ENCODE results near the gene KRTAP10-5.
A peak's percentile ranks its signal among the peaks of the same experiment; 100 is the strongest.

The KRTAP10-5 gene

DNA sequence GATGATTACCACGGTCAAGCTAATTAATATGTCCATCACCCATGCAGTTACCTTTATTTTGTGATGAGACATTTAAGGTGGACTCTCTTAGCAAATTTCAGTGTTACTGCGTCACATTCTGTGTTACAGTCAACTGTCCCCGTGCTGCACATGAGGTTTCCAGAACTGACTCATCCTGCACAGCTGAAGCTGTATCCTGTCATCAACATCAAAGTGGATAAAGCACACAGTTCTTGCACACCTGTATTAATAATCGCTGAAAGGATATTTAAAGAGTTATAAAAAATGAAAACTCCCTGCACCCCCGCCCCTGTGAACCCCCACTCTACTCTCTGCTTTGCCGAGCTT, 3.4 kb upstream of the KRTAP10-5 start:
- no peak for TF ChIP-seq CTCF (conservative IDR thresholded peaks at IDR 0.05; ENCODE audit: low read depth, low read length)
- DNase-seq (ENCODE audit: low read depth): no peak

GRCh38 chr21:44583089-44583799, 2.8 kb upstream of the KRTAP10-5 start:
- H3K4me3 ChIP-seq (ENCODE audit: low read depth, low read length): no peak overlapping the region
- DNase-seq (ENCODE audit: low read depth): peak; percentile 2
- TF ChIP-seq CTCF (conservative IDR thresholded peaks at IDR 0.05; ENCODE audit: low read depth, low read length): no peak

More for the DNA sequence above, 3.4 kb upstream of the KRTAP10-5 start:
- no peak overlapping the region for H3K4me3 ChIP-seq (ENCODE audit: low read depth, low read length)

DNA sequence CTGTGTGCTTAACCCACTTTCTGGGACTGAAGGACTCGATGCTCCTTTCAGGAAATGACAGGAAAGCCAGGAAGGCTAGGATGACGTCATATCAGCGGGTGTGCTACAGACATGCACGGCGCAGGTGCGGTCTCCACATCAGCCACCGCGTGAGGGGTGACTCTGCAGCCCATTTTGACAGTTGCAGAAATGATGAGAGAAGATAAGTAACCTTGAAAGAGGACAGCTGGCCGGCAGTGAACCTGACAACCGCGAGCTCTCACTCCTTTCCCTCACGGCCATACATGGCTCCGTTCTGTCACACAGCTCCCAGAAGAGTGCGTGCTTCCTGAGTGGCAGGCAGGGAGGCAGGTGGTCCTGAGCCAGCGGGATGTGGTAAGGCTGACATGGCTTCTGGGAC, 1.7 kb upstream of the KRTAP10-5 start:
- TF ChIP-seq CTCF (conservative IDR thresholded peaks at IDR 0.05; ENCODE audit: low read depth, low read length): no peak
- DNase-seq (ENCODE audit: low read depth): no peak
- H3K4me3 ChIP-seq (ENCODE audit: low read depth, low read length): no peak overlapping the region

- DNase-seq (ENCODE audit: low read depth): no peak
- no peak for TF ChIP-seq CTCF (conservative IDR thresholded peaks at IDR 0.05; ENCODE audit: low read depth, low read length)
- H3K4me3 ChIP-seq (ENCODE audit: low read depth, low read length): no peak overlapping the region
These were observed 754 bp upstream of the KRTAP10-5 start for GRCh38 chr21:44581158-44581557.

GRCh38 chr21:44579833-44580144, 615 bp downstream of the KRTAP10-5 start:
- no peak for DNase-seq (ENCODE audit: low read depth)
- TF ChIP-seq CTCF (conservative IDR thresholded peaks at IDR 0.05; ENCODE audit: low read depth, low read length): no peak
- H3K4me3 ChIP-seq (ENCODE audit: low read depth, low read length): no peak overlapping the region

DNA sequence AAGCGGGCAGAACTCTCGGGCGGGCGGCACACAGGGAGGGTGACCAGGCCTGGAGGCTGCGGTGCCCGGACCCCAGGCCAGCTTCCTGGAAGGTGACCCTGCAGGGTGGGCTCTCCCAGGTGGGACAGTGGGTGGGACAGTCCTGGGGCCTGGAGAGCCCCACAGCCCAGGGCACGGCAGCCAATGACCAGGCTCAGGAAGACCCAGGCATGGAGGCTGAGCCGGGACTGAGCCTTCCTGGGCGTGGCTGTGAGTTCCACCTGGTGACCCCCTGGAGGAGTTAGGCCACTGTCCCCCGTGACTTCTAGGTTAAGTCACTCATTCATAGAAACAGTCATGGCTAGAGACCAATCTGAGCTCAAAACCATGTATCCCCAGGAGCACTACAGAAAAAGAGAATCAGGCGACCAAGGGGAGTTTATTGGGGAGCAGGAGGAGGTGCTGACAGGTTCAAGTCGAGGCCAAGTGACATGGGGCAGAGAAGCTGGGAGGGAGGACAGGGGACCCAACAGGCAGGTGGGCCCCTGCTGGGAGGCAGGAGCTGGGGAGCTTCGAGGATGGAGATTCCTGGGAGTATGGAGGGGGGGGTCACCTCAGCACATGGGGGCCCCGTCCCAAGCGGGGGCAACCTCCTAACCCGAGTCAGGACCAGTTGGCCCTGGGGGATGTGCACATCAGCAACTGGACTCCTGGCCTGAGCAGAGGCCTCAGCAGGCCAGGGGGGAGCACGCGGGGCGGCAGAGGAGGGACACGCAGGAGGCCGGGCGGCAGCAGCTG, 1.2 kb downstream of the KRTAP10-5 start:
- TF ChIP-seq CTCF (conservative IDR thresholded peaks at IDR 0.05; ENCODE audit: low read depth, low read length): no peak
- DNase-seq (ENCODE audit: low read depth): no peak
- no peak overlapping the region for H3K4me3 ChIP-seq (ENCODE audit: low read depth, low read length)

Data from choroid plexus epithelial cell (primary cell).